ENCODE data around the gene SPACA4. TPM values are rescaled to one million over a fixed set of nuclear protein-coding genes. Genes with fewer than 3 reads are reported as not detected.

SPACA4 gene
- total RNA-seq, 2 experiments from 2014 or later = not detected

GRCh38 chr19:48635263-48635965 is 28.9 kb downstream of the SPACA4 start:
- Mint-ChIP-seq H3K36me3 (peaks cover 3% of the 10 kb centered on the region), H3K4me3 (peak overlapping the region; percentile 98), H3K9me3 (ENCODE audit: low read depth) (no peaks in the 10 kb centered on the region), H3K4me1 (peaks cover 48% of the 10 kb centered on the region), H3K27ac (peak overlapping the region; percentile 95), H3K27me3 (peaks cover 2% of the 10 kb centered on the region)
- ATAC-seq (peak; percentile 10), DNase-seq (peak; percentile 80)
- CTCF ChIA-PET = no interaction called here

GRCh38 chr19:48635966-48636858 is 29.7 kb downstream of the SPACA4 start:
- Mint-ChIP-seq H3K36me3 (peaks cover 3% of the 10 kb centered on the region), H3K4me1 (peaks cover 48% of the 10 kb centered on the region), H3K27ac (peak overlapping the region; percentile 95), H3K4me3 (peak overlapping the region; percentile 98), H3K9me3 (ENCODE audit: low read depth) (no peaks in the 10 kb centered on the region), H3K27me3 (peaks cover 3% of the 10 kb centered on the region)
- CTCF ChIA-PET = interaction anchor here (1.1 to 1.5 kb wide), 2 partner anchors 9 to 10 kb away, joined by 3 to 5 read pairs; partner anchors contain the start of gene CA11
- DNase-seq (peak; percentile 71), ATAC-seq (no peak)

GRCh38 chr19:48636859-48637448 is 30.4 kb downstream of the SPACA4 start, which contains the start of gene DBP:
DBP (minus strand) TSS chr19:48637379; CDS start chr19:48636994, 385 bp downstream.
- DNase-seq (no peak), ATAC-seq (no peak)
- CTCF ChIA-PET = interaction anchor here (1.1 to 1.5 kb wide), 2 partner anchors 8 to 9 kb away, joined by 3 to 5 read pairs; partner anchors contain the start of gene CA11
- peak within 1 kb of the TSS; percentile 98 for H3K4me3 Mint-ChIP-seq
- peaks cover 5% of the 10 kb centered on the region for H3K27me3 Mint-ChIP-seq
- peaks cover 49% of the 10 kb centered on the region for H3K4me1 Mint-ChIP-seq
- peak within 1 kb of the TSS; percentile 98 for H3K27ac Mint-ChIP-seq
- H3K36me3 Mint-ChIP-seq = peaks cover 3% of the 10 kb centered on the region
- H3K9me3 Mint-ChIP-seq (ENCODE audit: low read depth) = no peaks in the 10 kb centered on the region

- CTCF ChIA-PET = interaction anchor here (1.5 kb wide), 1 partner anchor 9 kb away, joined by 5 read pairs; the partner anchor contains the start of gene CA11
- no peaks in the 10 kb centered on the region for H3K9me3 Mint-ChIP-seq (ENCODE audit: low read depth)
- H3K36me3 Mint-ChIP-seq = peaks cover 3% of the 10 kb centered on the region
- peak; percentile 84 for ATAC-seq
- H3K4me3 Mint-ChIP-seq = peak overlapping the region; percentile 98
- DNase-seq = peak; percentile 100
- H3K27ac Mint-ChIP-seq = peak overlapping the region; percentile 98
- H3K4me1 Mint-ChIP-seq = peaks cover 49% of the 10 kb centered on the region
- H3K27me3 Mint-ChIP-seq = peaks cover 5% of the 10 kb centered on the region
Measured at GRCh38 chr19:48637449-48637947, 31.0 kb downstream of the SPACA4 start.

GRCh38 chr19:48637948-48638830 is 31.6 kb downstream of the SPACA4 start:
- DNase-seq (peak; percentile 92), ATAC-seq (peak; percentile 31)
- CTCF ChIA-PET = no interaction called here
- Mint-ChIP-seq H3K4me3 (peak overlapping the region; percentile 98), H3K36me3 (peaks cover 3% of the 10 kb centered on the region), H3K9me3 (ENCODE audit: low read depth) (no peaks in the 10 kb centered on the region), H3K4me1 (peaks cover 49% of the 10 kb centered on the region), H3K27ac (peak overlapping the region; percentile 98), H3K27me3 (peaks cover 5% of the 10 kb centered on the region)

GRCh38 chr19:48638831-48639381 is 32.4 kb downstream of the SPACA4 start:
- ATAC-seq (no peak), DNase-seq (no peak)
- peaks cover 45% of the 10 kb centered on the region for H3K4me1 Mint-ChIP-seq
- H3K27ac Mint-ChIP-seq = peak overlapping the region; percentile 98
- no peaks in the 10 kb centered on the region for H3K9me3 Mint-ChIP-seq (ENCODE audit: low read depth)
- peak overlapping the region; percentile 98 for H3K4me3 Mint-ChIP-seq
- H3K36me3 Mint-ChIP-seq = peaks cover 3% of the 10 kb centered on the region
- CTCF ChIA-PET = no interaction called here
- H3K27me3 Mint-ChIP-seq = peaks cover 5% of the 10 kb centered on the region

- Mint-ChIP-seq H3K27ac (peak overlapping the region; percentile 98), H3K4me3 (peak overlapping the region; percentile 63), H3K9me3 (ENCODE audit: low read depth) (no peaks in the 10 kb centered on the region), H3K4me1 (peaks cover 37% of the 10 kb centered on the region), H3K36me3 (peaks cover 3% of the 10 kb centered on the region), H3K27me3 (peaks cover 5% of the 10 kb centered on the region)
- DNase-seq = no peak
- ATAC-seq = no peak
- CTCF ChIA-PET = interaction anchor here (0.7 kb wide), 1 partner anchor 133 kb away, joined by 3 read pairs; no protein-coding TSS in a partner anchor
Measured at GRCh38 chr19:48639483-48640375, 33.2 kb downstream of the SPACA4 start.

GRCh38 chr19:48641850-48642249 is 35.3 kb downstream of the SPACA4 start:
- Mint-ChIP-seq H3K27ac (no peak overlapping the region), H3K4me3 (no peak overlapping the region), H3K9me3 (ENCODE audit: low read depth) (no peaks in the 10 kb centered on the region), H3K27me3 (peaks cover 5% of the 10 kb centered on the region), H3K4me1 (peaks cover 41% of the 10 kb centered on the region), H3K36me3 (peaks cover 3% of the 10 kb centered on the region)
- CTCF ChIA-PET = interaction anchor here (0.6 kb wide), 1 partner anchor 71 kb away, joined by 3 read pairs; no protein-coding TSS in a partner anchor
- ATAC-seq = no peak
- no peak for DNase-seq

GRCh38 chr19:48642862-48643261 is 36.3 kb downstream of the SPACA4 start:
- no peak overlapping the region for H3K4me3 Mint-ChIP-seq
- H3K36me3 Mint-ChIP-seq = peaks cover 3% of the 10 kb centered on the region

GRCh38 chr19:48644355-48644754 is 37.8 kb downstream of the SPACA4 start:
- H3K4me3 Mint-ChIP-seq = no peak overlapping the region
- H3K27ac Mint-ChIP-seq = no peak overlapping the region
- CTCF ChIA-PET = interaction anchor here (2.0 to 3.9 kb wide), 5 partner anchors 31 to 198 kb away, joined by 10 to 27 read pairs (median 19); partner anchors contain the start of gene RASIP1
- H3K9me3 Mint-ChIP-seq (ENCODE audit: low read depth) = no peaks in the 10 kb centered on the region
- no peaks in the 10 kb centered on the region for H3K36me3 Mint-ChIP-seq
- DNase-seq (no peak), ATAC-seq (no peak)
- H3K4me1 Mint-ChIP-seq = peaks cover 32% of the 10 kb centered on the region
- peaks cover 5% of the 10 kb centered on the region for H3K27me3 Mint-ChIP-seq

More at GRCh38 chr19:48642862-48643261, 36.3 kb downstream of the SPACA4 start:
- DNase-seq (no peak), ATAC-seq (no peak)
- no peaks in the 10 kb centered on the region for H3K9me3 Mint-ChIP-seq (ENCODE audit: low read depth)
- peaks cover 39% of the 10 kb centered on the region for H3K4me1 Mint-ChIP-seq
- no peak overlapping the region for H3K27ac Mint-ChIP-seq
- CTCF ChIA-PET = interaction anchor here (0.9 to 3.9 kb wide), 2 partner anchors 32 to 96 kb away, joined by 3 to 27 read pairs; partner anchors contain the start of gene RASIP1
- H3K27me3 Mint-ChIP-seq = peaks cover 5% of the 10 kb centered on the region
